NB4 (cell line): ENCODE results near the gene INPP5A.

Experiments used
- POLR2A ChIP-seq: IDR thresholded peaks from 2 replicates; pipeline ENCODE4 v1.6.1; 2011; ENCODE audit warnings: mild to moderate bottlenecking; ENCODE audit not compliant: insufficient read length; ENCODE audit errors: extremely low read depth
- TF ChIP-seq, protein P1 (sequence below): IDR thresholded peaks from one replicate; pipeline ENCODE4 v1.5.1; 2012; ENCODE audit warnings: low read depth, low read length

DNA sequence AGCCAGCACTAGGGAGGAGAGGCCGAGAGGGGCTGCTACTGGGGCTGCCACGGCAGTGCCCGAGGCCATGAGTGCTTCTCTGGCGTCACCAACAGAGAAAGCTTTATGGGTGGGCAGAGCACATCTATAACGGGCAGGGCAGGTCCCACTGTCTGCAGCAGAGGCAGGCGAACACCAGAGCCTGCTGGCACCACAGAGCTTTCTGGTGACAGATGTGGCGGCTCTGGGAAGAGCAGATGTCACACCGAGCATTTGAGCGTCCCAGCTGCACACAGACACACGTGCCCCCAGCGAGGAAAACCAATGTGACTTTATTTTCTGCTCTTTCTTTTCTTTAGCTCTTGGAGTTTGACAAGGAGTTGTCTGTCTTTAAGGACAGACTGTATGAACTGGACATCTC, 227.8 kb downstream of the INPP5A start:
- TF ChIP-seq, protein P1, sequence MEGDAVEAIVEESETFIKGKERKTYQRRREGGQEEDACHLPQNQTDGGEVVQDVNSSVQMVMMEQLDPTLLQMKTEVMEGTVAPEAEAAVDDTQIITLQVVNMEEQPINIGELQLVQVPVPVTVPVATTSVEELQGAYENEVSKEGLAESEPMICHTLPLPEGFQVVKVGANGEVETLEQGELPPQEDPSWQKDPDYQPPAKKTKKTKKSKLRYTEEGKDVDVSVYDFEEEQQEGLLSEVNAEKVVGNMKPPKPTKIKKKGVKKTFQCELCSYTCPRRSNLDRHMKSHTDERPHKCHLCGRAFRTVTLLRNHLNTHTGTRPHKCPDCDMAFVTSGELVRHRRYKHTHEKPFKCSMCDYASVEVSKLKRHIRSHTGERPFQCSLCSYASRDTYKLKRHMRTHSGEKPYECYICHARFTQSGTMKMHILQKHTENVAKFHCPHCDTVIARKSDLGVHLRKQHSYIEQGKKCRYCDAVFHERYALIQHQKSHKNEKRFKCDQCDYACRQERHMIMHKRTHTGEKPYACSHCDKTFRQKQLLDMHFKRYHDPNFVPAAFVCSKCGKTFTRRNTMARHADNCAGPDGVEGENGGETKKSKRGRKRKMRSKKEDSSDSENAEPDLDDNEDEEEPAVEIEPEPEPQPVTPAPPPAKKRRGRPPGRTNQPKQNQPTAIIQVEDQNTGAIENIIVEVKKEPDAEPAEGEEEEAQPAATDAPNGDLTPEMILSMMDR, result no peak
- TF ChIP-seq POLR2A, result no peak
